NCI-H774 (cell line): Measurements from ENCODE around the gene SKOR1.

ENCODE experiments used
- DNase-seq: peaks from one replicate; lab custom pipeline; 2025; lab: John Stamatoyannopoulos, UW

Gene SKOR1

DNA sequence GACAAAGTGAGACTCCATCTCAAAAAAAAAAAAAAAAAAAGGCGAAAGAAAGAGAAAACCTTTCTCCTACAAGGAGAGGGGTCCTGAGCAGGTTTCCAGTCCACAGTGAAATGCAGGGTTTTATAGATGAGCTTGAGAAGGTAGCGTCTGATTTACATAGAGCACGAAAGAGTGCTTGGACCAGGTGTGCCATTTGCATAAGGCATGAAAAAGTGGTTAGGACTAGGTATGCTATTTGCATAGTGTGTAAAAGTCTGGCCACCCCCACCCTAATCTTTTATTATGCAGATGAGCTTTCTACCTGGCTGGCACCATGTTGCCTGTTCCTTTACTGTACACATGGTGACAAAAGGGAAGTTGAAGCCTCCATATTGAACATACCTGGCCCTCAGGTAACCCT, 28.1 kb downstream of the SKOR1 start:
- DNase-seq: peak; percentile 13

DNA sequence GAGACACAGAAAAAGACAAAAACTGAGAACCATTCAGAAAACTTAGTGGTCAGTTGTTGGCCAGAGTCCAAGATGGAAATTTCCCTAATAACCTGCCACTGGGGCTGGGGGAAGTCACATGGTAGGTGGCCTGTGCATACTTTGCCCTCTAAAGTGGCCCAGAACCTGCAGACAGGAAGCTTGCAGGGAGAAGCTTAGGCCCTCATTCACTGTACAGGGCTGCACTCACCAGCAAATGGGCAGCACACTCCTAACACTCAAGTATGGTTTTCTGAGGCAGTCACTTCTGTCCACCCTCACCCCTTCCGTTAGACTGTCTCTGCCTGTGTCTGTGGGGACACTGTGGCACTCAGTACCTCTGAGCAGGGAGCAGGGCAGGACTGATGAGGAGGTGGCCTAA, 29.0 kb downstream of the SKOR1 start:
- no peak for DNase-seq

DNA sequence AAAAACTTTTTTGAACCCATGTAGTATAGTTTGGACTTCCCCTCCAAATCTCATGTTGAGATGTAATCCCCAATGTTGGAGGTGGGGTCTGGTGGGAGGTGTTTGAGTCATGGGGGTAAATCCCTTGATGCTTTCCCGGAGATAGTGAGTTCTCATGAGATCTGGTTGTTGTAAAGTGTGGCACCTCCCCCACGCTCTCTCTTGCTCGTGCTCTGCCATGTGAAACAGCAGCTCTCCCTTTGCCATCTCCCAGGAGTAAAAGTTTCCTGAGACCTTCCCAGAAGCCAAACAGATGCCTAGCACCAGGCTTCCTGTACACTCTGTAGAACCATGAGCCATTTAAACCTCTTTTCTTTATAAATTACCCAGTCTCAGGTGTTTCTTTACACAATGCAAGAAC, 30.5 kb downstream of the SKOR1 start:
- DNase-seq: no peak

DNA sequence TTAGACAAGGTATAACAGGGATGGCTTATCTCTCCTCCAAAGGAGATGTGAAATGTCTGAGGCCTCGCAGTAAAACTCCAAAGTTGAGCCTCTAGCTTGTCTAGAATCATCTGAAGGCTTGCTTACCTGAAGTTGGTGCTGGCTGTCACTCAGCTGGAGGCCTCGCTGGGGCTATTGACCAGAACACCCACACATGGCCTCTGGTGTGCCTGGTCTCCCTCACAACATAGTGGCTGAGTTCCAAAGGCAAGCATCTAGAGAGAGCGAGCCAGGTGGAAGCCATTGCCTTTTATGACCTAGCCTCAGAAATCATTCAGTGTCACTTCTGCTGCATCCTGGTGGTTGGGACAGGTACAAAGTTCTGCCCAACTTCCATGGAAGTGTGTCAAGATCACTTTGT, 31.9 kb downstream of the SKOR1 start:
- DNase-seq: no peak

DNA sequence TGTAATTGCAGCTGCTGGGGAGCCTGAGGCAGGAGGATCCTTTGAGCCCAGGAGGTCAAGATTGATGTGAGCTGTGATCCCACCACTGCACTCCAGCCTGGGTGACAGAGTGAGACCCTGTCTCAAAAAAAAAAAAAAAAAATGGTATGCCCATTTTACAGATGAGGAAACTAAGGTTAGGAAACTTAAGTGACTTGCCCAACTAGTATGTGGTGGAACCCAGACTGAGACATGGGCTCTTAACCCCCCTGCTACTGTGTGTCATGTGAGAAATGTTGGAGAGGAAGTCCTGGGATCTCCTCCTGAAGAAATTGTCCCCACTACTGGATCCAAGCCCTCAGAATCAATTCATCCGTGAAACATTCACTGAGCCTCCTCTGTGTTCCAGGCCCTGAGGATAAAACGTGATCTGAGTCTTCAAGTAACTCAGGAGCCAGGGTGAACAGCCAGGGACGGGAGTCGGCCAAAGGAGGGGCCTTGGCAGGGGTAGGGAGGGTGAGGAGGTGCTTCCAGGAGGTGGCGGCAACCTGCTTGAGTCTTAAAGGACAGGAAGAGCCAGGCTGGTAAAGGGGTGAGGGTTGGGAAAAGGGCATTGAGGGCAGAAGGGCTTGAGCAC, 34.1 kb downstream of the SKOR1 start:
- no peak for DNase-seq

DNA sequence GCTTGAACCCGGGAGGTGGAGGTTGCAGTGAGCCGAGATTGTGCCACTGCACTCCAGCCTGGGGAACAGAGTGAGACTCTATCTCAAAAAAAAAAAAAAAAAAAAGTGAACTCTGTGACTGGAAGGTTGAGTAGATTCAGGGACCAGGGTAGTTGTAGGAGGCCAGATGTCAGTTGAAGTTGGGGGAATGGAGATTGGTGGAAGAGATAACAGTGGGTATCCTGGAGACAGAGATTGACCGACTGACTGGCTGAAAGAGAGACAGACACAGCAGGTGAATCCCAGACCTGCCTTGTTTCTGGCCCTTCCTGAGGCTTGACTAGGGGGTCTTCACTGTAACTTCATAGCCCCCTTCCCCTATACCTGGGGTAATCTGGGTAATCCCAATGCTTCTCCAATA, 36.7 kb downstream of the SKOR1 start:
- DNase-seq: no peak

DNA sequence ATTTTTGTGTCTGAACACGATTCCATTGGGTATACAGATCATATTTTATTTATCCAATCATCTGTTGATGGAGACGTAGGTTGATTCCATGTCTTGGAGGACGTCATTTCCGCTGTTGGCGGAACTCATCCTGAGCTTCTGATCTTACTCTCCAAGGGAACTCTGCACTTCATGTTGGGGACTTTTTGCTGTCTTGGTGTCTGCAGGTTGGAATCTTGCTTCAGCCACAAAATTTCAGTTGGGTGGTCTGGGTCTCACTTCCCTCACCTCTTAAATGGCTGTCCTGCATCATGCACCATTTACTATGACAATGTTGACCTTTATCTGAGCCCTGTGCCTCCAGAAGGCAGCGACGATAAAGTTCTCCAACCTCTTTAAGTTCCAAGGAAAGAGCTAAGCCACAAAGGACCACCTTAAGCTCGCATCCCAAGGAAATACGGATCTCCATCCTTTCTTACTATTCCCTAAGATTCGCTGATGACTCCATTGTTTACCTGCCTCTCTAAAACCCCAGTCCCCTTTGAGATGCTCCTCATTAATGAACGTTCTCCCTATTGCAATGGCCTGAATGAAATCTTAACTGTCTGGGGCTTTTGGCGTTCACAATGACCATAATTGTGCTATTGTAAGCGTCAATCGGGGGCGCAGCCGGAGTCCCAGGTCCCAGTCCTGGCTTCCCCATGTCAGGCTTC, 37.6 kb downstream of the SKOR1 start:
- no peak for DNase-seq

DNA sequence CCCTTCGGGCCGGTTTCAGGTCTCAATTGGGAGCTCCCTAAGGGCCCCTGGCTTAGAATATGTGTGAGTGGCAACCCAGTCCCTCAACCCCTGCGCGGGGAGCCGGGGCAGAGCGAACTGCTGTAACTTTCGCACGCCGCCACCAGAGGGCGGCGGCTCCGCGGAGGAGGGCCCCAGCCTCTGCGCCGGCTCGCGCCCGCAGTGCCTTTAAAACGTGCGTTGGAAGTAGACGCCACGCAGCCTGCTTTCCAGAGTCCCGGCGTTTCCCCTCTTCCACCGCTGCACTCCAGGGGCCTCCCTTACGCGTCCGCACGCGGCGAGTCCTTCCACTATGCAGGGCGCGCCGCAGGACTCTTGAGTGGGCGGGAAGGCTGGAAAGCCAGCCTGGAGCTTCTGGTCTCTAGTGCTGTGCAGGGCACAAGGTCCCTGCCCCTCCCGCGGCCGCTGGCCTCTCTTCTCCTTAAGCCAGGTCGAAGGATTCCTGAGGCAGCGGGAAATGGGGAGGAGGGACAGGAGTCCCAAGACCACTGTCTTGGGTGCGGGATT, 38.2 kb downstream of the SKOR1 start:
- peak; percentile 79 for DNase-seq

DNA sequence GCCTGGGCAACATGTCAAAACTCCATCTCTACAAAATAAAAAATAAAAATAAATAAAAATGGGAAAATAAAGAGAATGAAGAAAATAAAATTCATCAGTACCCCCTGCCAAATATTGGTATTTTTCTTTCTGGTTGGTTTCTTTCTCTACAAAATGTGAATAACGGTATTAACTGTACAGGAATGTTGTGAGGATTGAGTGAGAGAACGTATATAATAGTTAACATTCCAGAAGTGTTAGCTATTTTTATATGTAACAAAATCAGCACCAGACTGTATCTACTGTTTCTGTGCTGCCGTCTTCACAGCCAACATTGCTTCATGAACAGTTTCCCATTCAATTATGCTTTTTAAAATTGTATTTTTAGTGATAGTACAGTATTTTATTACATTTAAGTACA, 40.0 kb downstream of the SKOR1 start:
- DNase-seq: no peak

DNA sequence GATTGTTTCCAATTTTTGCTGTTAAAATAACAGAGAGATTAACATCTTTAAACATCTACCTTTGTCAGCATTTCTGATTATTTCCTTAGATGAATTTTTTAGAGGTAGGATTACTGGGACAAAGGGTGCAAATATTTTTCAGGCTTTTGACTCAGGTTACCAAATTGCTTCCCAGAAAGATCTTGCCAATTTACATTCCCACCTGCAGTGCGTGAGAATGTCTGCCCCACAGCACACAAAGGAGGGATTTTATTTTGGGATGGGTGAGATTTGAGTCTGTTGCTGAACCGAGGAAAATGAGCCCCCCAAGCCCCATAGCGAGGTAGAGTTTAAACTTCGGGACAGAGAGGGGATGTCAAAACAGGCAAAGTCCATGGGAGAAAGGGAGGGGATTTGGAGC, 40.5 kb downstream of the SKOR1 start:
- no peak for DNase-seq

DNA sequence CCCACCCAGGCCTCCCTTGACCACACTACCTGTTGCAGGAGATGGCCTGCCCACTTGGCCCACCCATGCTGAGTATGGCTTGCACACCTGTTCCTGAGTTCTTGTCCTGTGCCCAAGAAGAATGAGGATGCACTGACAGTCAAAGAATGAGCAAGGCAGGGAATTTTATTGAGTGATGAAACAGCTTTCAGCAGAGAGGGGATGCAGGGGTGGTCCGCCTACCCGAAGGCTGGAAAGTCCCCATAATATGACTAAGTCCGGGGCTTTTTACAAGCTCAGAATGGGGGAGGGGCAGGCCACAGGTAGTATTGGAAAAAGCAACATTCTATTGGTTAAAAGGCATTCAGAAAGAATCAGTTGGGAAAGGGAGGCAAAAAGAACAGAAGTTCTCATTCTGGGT, 44.4 kb downstream of the SKOR1 start:
- DNase-seq: no peak

DNA sequence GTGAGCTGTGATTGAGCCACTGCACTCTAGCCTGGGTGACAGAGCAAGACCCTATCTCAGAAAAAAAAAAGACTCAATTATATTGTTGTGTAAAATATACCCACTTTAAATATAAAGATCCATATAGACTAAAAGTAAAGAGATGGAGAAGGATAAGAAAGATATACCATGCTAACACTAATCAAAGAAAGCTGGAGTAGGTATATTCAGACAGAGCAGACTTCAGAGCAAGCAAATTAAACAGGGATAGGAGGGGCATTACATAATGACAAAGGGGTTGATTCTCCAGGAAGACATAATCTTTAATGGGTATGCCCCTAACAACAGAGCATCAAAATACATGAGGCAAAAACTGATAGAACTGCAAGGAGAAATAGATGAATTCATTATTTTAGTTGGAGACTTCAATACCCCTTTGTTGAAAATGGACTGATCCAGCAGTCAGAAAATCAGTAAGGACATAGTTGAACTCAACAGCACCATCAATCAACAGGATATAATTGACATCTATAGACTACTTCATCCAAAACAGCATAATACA, 45.6 kb downstream of the SKOR1 start:
- no peak for DNase-seq

DNA sequence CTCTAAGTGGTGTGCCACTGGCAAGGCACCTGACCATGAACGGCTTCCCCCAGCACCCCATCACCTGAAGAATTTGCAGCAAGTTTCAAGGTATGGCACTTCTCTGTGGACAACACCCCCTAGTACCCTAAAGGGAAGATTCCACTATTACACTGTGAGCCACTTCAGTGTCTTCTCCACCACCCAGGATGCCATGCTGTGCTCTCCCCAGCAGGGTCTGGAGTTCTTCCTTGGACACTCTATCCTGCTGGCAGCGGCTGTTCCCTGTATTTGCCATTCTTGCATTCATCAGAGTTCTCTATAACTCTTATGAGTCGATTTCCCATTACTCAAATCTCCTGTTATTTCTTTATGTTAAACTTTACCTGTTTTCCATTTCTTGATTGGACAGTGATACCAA, 48.5 kb downstream of the SKOR1 start:
- no peak for DNase-seq

DNA sequence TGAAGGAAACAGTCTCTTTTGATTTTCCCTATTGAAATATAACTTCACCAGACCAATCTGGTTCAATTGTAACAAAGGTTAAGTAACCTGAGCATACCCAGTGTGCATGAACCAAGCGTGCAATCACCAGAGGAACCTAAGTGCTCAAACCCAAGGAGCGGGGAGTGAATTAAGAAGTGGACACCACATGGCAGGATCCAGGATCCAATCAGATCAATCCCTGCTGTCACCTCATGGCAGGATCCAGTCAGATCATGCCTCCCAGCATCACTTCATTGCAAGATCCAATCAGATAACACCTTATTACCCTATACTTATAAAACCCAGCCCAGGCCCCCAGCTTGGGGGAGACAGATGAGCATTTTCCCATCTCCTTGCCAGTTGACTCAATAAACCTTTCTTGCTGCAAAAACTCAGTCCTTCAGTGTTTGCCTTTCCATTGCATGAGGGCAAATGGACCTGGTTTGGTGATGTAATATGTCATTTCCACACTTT, 53.5 kb downstream of the SKOR1 start:
- DNase-seq: no peak

DNA sequence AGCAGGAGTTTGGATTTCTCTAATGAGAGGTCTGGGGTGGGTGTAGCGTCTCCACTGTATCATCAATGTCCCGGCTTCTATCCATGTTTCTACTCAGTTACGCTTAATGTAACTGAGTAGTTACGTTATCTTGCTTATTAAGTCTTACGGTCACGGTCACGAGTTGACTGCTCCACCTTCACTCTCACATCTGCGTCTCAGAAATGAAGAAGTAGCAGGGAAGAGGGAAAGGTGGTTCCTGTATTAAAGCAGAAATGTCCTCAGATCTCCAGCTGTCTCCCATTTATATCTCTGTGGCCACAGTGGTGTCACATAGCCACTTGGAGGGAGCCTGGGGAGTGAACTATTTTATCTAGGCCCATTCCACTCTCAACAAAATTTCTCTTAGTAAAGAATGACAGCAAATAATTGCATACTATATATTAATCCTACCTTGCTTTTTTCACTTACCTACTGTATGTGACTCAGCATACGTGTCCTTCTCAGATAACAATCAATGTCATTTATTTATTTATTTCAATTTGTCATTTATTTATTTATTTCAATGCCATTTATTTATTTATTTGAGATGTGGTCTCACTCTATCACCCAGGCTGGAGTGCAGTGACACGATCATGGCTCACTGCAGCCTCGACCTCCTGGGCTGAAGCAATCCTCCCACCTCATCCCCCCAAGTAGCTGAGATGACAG, 54.3 kb downstream of the SKOR1 start:
- no peak for DNase-seq

DNA sequence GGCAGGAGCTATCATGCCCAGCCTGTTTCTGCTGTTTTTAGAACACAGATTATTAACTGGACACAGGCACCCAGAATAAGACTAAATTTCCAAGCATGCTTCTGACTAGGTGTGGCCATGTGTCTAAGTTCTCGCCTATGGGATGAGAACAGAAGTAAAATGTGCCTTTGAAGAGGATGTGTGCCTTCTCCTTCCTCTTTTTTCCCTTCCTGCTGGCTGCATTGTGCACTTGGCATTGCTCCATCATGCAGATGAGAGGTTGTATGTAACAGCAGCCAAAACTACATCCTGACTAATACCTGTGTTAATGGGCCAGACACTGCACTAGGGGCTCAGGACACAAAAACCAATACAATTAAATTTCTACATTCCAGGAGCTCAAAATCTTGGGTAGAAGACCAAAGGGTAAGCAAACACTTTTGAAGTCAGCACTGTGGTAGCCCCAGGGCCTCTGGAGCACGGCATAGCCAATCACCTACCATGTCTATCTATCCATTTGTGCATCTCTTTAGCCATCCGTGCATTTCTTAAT, 55.4 kb downstream of the SKOR1 start:
- DNase-seq: no peak

DNA sequence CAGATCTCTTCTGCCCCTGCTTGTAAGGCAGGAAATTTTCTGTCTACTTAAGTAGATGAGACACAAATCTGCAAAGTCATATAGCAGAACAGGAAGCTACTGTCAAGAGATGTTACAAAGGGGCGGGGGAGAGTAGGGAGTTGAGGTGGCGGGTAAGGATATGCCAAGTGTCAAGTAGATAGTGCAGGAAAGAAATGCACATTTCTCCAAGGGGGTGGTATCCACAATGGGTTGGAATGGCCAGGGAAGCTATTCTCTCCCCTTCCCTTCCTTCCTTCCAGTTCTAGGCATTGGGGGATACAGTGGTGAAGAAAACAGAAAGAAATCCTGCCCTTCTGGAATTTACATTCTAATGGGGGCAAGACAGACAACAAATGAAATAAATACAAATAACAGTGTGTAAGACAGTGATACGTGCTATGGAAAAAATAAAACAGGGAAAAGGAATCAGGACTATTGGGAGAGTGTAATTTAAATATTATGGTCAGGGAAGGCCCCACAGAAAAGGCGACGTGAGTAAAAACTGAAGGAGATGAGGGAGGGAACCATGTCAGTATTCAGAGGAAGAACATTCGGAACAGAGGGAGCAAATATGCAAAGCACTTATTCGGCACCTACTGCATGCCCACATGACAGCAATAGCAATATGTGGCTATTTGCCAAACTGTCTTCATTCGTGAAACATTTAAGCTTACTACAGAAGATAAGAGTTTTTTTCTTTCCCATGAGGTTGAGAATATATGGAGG, 57.4 kb downstream of the SKOR1 start:
- no peak for DNase-seq

DNA sequence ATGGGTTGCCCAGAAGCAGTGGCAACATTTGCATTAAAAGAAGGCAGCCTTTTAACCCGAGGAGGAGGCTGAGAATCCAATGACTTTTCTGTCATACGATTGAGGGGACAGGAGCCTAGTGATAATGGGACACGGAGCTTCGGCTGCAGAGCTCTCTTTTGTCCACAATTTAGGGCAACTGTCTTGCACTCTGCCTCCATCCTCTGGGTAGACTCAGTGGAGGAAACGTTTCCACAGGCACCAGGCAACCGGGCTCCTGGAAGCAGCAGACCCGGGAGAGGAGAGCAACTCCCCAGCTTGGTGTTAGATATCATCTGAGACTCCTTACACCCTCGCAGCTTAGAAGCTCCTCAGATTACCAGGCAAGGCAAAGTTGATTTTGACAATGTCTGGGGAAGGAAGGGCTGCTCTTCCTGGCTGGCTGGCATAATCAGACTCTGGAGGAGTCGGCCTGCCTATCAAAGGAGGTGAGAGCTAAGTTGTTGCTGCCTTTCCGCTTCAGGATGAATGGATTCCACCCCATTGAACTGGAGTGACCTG, 58.0 kb downstream of the SKOR1 start:
- DNase-seq: no peak

DNA sequence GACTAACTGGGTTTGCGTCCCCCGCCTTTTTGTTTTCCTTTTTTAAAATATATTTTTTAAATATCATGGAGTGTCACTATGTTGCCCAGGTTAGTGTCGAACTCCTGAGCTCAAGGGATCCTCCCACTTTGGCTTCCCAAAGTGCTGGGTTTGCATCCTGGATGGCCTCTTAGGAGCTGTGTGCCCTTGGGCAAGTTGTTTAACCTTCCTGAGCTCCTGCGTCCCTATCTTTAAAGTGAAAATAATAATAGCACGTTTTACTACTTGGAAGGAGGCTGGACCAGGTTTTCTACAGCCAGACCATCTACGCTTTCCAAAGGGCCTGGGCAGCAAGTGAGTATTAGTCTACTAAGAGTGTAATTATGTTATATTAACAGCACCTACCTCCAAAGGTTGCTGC, 58.7 kb downstream of the SKOR1 start:
- no peak for DNase-seq
